ENCODE results near the gene SOX1.

The SOX1 gene

DNA sequence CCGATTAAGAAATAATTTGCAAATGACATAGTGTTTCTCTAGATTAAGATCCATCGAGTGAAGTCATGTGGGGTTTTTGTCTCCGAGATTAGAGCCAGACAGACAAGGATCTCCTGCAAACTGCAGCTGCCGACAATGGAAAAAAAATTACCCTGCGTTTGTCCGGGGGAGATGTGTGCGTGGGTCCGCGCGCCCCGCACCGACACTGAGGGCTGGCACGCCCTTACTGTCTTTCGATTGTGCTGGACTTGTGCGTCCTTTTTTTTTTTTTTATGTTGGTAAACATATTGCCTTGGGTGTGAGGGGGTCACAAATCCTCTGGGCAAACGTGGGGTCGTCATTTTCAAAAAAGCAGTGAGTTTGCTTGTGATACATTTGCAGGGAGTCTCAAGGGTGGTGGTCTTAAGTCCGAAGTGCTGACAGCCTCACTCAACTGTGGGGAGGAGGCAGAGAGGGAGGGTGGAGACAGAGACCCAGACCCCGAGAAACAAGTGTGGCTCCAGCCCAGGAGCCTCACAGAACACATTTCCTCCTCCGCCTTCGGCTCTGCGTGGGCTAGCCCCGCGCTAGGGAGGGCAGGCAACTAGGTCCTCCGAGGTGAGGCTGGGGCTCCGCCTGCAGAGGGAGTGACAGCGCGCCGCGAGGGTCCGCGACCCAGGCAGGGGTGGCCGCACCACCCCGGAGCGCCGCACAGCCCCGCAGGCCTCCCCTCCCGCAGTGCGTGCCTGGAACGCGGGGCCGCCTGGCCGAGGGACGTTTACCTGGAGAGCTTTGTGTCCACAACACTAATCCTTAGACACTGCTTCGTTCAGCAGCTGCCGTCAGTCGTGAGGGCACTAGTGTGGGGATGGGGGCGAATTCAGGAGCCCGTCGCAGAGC is 11.7 kb upstream of the SOX1 start:
- no peak overlapping the region for H3K4me3 ChIP-seq (ENCODE audit: low read depth, low read length)
- TF ChIP-seq CTCF (IDR thresholded peaks at IDR 0.05; ENCODE audit: low read depth, low read length): no peak

GRCh38 chr13:112055915-112056269 is 11.1 kb upstream of the SOX1 start:
- TF ChIP-seq CTCF (IDR thresholded peaks at IDR 0.05; ENCODE audit: low read depth, low read length): no peak
- no peak overlapping the region for H3K4me3 ChIP-seq (ENCODE audit: low read depth, low read length)

GRCh38 chr13:112056284-112056727 is 10.6 kb upstream of the SOX1 start:
- no peak overlapping the region for H3K4me3 ChIP-seq (ENCODE audit: low read depth, low read length)
- TF ChIP-seq CTCF (IDR thresholded peaks at IDR 0.05; ENCODE audit: low read depth, low read length): no peak

DNA sequence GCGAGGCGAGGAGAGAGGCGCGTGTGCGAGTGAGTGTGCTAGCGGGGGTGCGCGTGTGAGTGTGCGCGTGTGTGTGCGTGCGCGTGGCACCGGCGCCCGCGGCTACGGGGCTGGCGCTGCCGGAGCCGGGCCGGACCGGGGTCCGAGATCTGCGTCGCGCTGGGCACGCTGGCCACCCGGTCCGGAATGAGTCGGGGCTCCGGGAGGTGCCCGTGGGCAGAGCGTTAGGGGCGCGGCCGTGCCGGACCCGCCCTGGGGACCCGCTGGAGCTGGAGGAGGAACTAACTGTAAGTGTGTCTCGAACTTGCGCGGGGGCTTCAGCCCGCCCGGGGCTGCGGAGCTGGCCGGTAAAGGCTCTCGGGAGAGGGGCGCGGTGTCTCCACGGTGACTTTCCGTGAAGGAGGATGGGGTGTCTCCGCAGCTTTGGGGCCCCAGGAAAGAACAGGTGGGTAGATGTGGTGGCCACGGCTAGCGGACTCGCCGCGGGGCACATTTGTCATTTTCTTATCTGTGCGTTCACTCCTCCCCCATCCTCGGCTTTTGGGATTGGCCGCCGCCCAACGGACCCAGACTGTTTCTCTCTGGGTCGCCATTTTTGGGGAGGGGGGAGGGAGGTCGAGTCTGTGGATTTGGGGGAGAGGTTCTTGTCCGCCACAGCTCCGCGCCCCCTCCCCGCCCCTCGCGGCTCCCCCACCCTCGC is 10.1 kb upstream of the SOX1 start:
- no peak overlapping the region for H3K4me3 ChIP-seq (ENCODE audit: low read depth, low read length)
- no peak for TF ChIP-seq CTCF (IDR thresholded peaks at IDR 0.05; ENCODE audit: low read depth, low read length)

DNA sequence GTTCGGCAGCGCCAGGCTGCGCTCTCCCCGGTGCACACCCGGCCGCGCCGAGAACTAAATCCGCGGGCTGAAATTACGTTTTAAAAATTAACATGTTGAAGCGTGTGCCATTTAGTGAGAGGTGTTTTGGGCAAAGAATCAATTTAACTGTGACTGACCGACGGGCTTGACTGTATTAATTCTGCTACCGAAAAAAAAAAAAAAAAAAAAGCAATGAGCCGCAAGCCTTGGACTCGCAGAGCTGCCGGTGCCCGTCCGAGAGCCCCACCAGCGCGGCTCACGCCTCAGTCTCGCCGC is 9.6 kb upstream of the SOX1 start:
- H3K4me3 ChIP-seq (ENCODE audit: low read depth, low read length): no peak overlapping the region
- TF ChIP-seq CTCF (IDR thresholded peaks at IDR 0.05; ENCODE audit: low read depth, low read length): no peak

- H3K4me3 ChIP-seq (ENCODE audit: low read depth, low read length): no peak overlapping the region
- no peak for TF ChIP-seq CTCF (IDR thresholded peaks at IDR 0.05; ENCODE audit: low read depth, low read length)
Observed at GRCh38 chr13:112057736-112058518, 9.0 kb upstream of the SOX1 start.

DNA sequence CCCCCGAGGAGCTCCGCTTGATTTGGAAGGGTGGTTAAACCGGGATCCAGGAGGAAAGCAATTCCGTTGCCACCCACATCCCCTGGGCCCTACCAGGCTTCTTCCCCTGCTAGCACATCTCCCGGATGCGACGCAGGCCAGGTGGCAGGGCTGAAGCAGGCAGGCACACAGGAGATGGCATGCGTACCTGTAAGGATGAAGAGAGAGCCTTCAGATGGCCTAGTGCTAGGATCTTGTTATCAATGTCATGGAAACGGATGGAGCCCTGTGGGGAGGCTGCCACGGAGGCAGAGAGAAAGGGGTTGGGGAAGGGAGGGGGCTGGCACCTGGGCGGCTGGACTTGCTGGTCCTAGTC is 8.5 kb upstream of the SOX1 start:
- H3K4me3 ChIP-seq (ENCODE audit: low read depth, low read length): no peak overlapping the region
- TF ChIP-seq CTCF (IDR thresholded peaks at IDR 0.05; ENCODE audit: low read depth, low read length): no peak
